Ishikawa (cell line): Measurements from ENCODE around the gene SRPK2.

Experiments used
- CEBPB ChIP-seq: IDR thresholded peaks from 2 replicates; pipeline ENCODE4 v1.6.1; 2012
- CREB1 ChIP-seq: IDR thresholded peaks from 2 replicates; pipeline ENCODE4 v1.6.1; 2012; ENCODE audit warnings: low read depth
- EGR1 ChIP-seq: IDR thresholded peaks from 2 replicates; pipeline ENCODE4 v1.6.1; 2012
- EP300 ChIP-seq: IDR thresholded peaks from 2 replicates; pipeline ENCODE4 v1.6.1; 2012; ENCODE audit warnings: borderline replicate concordance
- FOXM1 ChIP-seq: IDR thresholded peaks from 2 replicates; pipeline ENCODE4 v1.6.1; 2012; ENCODE audit warnings: low read depth, borderline replicate concordance
- MAX ChIP-seq: IDR thresholded peaks from 2 replicates; pipeline ENCODE4 v1.6.1; 2012
- NFIC ChIP-seq: IDR thresholded peaks from 2 replicates; pipeline ENCODE4 v1.6.1; 2012
- RAD21 ChIP-seq: IDR thresholded peaks from 2 replicates; pipeline ENCODE4 v1.6.1; 2012; ENCODE audit warnings: low read depth
- REST ChIP-seq: IDR thresholded peaks from 2 replicates; pipeline ENCODE4 v1.6.1; 2012; ENCODE audit warnings: low read depth, mild to moderate bottlenecking
- TAF1 ChIP-seq: IDR thresholded peaks from 2 replicates; pipeline ENCODE4 v1.6.1; 2012; ENCODE audit warnings: low read depth, mild to moderate bottlenecking
- TCF12 ChIP-seq: IDR thresholded peaks from 2 replicates; pipeline ENCODE4 v1.6.1; 2012; ENCODE audit warnings: low read depth
- TEAD4 ChIP-seq: IDR thresholded peaks from 2 replicates; pipeline ENCODE4 v1.6.1; 2012
- USF1 ChIP-seq: IDR thresholded peaks from 2 replicates; pipeline ENCODE4 v1.6.1; 2012
- YY1 ChIP-seq: IDR thresholded peaks from 2 replicates; pipeline ENCODE4 v1.6.1; 2012; ENCODE audit warnings: low read depth
- ZBTB7A ChIP-seq: IDR thresholded peaks from 2 replicates; pipeline ENCODE4 v1.6.1; 2012; ENCODE audit warnings: low read depth

The SRPK2 gene

GRCh38 chr7:105297309-105297708, 91.4 kb downstream of the SRPK2 start:
- TF ChIP-seq TAF1 (no peak), ZBTB7A (no peak), TEAD4 (no peak), REST (no peak), MAX (no peak), YY1 (no peak), USF1 (no peak), EP300 (no peak), NFIC (no peak), RAD21 (no peak), CREB1 (no peak), EGR1 (no peak), TCF12 (no peak), FOXM1 (no peak)

- TF ChIP-seq TEAD4 = no peak
- TF ChIP-seq CEBPB = no peak
Measured at GRCh38 chr7:105296491-105296890, 92.2 kb downstream of the SRPK2 start.

GRCh38 chr7:105295596-105296352, 92.9 kb downstream of the SRPK2 start:
- TF ChIP-seq NFIC (no peak), RAD21 (no peak), FOXM1 (no peak), TCF12 (no peak), CREB1 (no peak), ZBTB7A (no peak), MAX (no peak), USF1 (no peak), EGR1 (no peak), YY1 (no peak)

GRCh38 chr7:105289704-105290103, 99.0 kb downstream of the SRPK2 start:
- TF ChIP-seq NFIC (no peak), TAF1 (no peak)

GRCh38 chr7:105286441-105286840, 102.3 kb downstream of the SRPK2 start:
- no peak for TF ChIP-seq TAF1
- no peak for TF ChIP-seq ZBTB7A
- no peak for TF ChIP-seq EP300
- TF ChIP-seq CREB1 = no peak
- no peak for TF ChIP-seq MAX
- TF ChIP-seq USF1 = no peak
- no peak for TF ChIP-seq TCF12
- TF ChIP-seq FOXM1 = no peak
- TF ChIP-seq REST = no peak
- no peak for TF ChIP-seq TEAD4
- no peak for TF ChIP-seq YY1
- no peak for TF ChIP-seq NFIC

GRCh38 chr7:105285118-105285874, 103.4 kb downstream of the SRPK2 start:
- TF ChIP-seq EGR1 (no peak), MAX (no peak), CEBPB (no peak), USF1 (no peak)
